CD14-positive monocyte (primary cell): ENCODE measurements around the gene WDR47. TPM values are rescaled to one million over a fixed set of nuclear protein-coding genes. Genes with fewer than 3 reads are reported as not detected.

Source experiments
- DNase-seq, 3 donors: peaks; one replicate each; pipeline ENCODE4 v3.0.0-alpha.2; 2011 to 2022
- H2AFZ ChIP-seq: 2 replicates; pipeline ENCODE4 v1.6.0; 2012; ENCODE audit warnings: mild to moderate bottlenecking, low read depth, low read length, inconsistent platforms; ENCODE audit not compliant: insufficient read depth, poor library complexity, severe bottlenecking
- H3K27ac ChIP-seq, 2 donors: 1 replicate in 1 of 2; 2 replicates in 1 of 2; pipeline ENCODE4 v1.5.1; 2012 to 2013; ENCODE audit warnings: low read length in 2 of 2, control low read depth in 1 of 2, inconsistent platforms in 1 of 2, low read depth in 1 of 2, mild to moderate bottlenecking in 1 of 2
- H3K27me3 ChIP-seq, 2 donors: one replicate each; pipeline versions ENCODE4 v1.6.0 to v1.6.1; 2011 to 2013; ENCODE audit warnings: low read length in 2 of 2; ENCODE audit not compliant: control insufficient read depth in 2 of 2, insufficient read depth in 2 of 2
- H3K36me3 ChIP-seq, 2 donors: replicated peaks in 1 of 2; 1 replicate in 1 of 2; 2 replicates in 1 of 2; pipeline versions ENCODE4 v1.5.1 to v1.6.1; 2012 to 2013; ENCODE audit warnings: low read length in 2 of 2, control low read depth in 1 of 2, inconsistent platforms in 1 of 2, mild to moderate bottlenecking in 1 of 2; ENCODE audit not compliant: insufficient read depth in 2 of 2, control insufficient read depth in 1 of 2
- H3K4me1 ChIP-seq, 2 donors: 1 replicate in 1 of 2; 2 replicates in 1 of 2; pipeline versions ENCODE4 v1.5.1 to v1.6.1; 2012 to 2013; ENCODE audit warnings: low read length in 2 of 2, control low read depth in 1 of 2, inconsistent platforms in 1 of 2, mild to moderate bottlenecking in 1 of 2, moderate library complexity in 1 of 2; ENCODE audit not compliant: insufficient read depth in 2 of 2, control insufficient read depth in 1 of 2
- H3K4me2 ChIP-seq: replicated peaks from 2 replicates; pipeline ENCODE3; 2012; ENCODE audit warnings: low read length, moderate library complexity, mild to moderate bottlenecking; ENCODE audit not compliant: poor library complexity, severe bottlenecking; ENCODE audit errors: extremely low read depth
- H3K4me3 ChIP-seq, 3 experiments: fragments of 200-600 bp in 1 of 3; sonication (generic) in 1 of 3; replicated peaks in 1 of 3; 1 replicate in 2 of 3; 2 replicates in 1 of 3; pipeline ENCODE4 v1.5.1; 2011 to 2013; ENCODE audit warnings: low read length in 3 of 3, mild to moderate bottlenecking in 3 of 3, control low read depth in 2 of 3, low read depth in 2 of 3, inconsistent platforms in 1 of 3, moderate library complexity in 1 of 3
- H3K79me2 ChIP-seq: 2 replicates; pipeline ENCODE4 v1.6.0; 2012; ENCODE audit warnings: mild to moderate bottlenecking, control low read depth, inconsistent platforms, low read length, moderate library complexity; ENCODE audit not compliant: insufficient read depth
- H3K9ac ChIP-seq: 2 replicates; pipeline ENCODE4 v1.6.0; 2017; ENCODE audit warnings: low read length, mild to moderate bottlenecking; ENCODE audit not compliant: insufficient read depth, poor library complexity, severe bottlenecking
- H3K9me3 ChIP-seq, 2 donors: replicated peaks in 1 of 2; 1 replicate in 1 of 2; 2 replicates in 1 of 2; pipeline versions ENCODE4 v1.5.1 to v1.6.1; 2012 to 2013; ENCODE audit warnings: low read length in 2 of 2, control low read depth in 1 of 2; ENCODE audit not compliant: control insufficient read depth in 1 of 2, insufficient read depth in 1 of 2
- H4K20me1 ChIP-seq: 2 replicates; pipeline ENCODE4 v1.6.0; 2012; ENCODE audit warnings: mild to moderate bottlenecking, low read length, control low read depth, moderate library complexity; ENCODE audit not compliant: insufficient read depth
- H3K27ac Mint-ChIP-seq, 7 donors: one replicate each; pipeline ENCODE4 v1.8.0; 2020; ENCODE audit warnings: mild to moderate bottlenecking in 7 of 7, mixed read lengths in 7 of 7, moderate library complexity in 6 of 7, inconsistent platforms in 2 of 7
- H3K27me3 Mint-ChIP-seq, 3 donors: one replicate each; pipeline ENCODE4 v1.8.0; 2021 to 2022; ENCODE audit warnings: low read depth in 3 of 3, mild to moderate bottlenecking in 3 of 3, mixed read lengths in 3 of 3, moderate library complexity in 3 of 3, inconsistent platforms in 1 of 3
- H3K36me3 Mint-ChIP-seq, 2 donors: one replicate each; pipeline ENCODE4 v1.8.0; 2020; ENCODE audit warnings: mixed read lengths in 2 of 2, inconsistent platforms in 1 of 2, mild to moderate bottlenecking in 1 of 2
- H3K4me1 Mint-ChIP-seq: one replicate; pipeline ENCODE4 v1.8.0; 2020; ENCODE audit warnings: mild to moderate bottlenecking, mixed read lengths
- H3K4me3 Mint-ChIP-seq, 2 donors: one replicate each; pipeline ENCODE4 v1.8.0; 2020; ENCODE audit warnings: mild to moderate bottlenecking in 2 of 2, mixed read lengths in 2 of 2, moderate library complexity in 1 of 2
- H3K9me3 Mint-ChIP-seq, 7 donors: one replicate each; pipeline ENCODE4 v1.8.0; 2020 to 2022; ENCODE audit warnings: mixed read lengths in 7 of 7, mild to moderate bottlenecking in 6 of 7, moderate library complexity in 6 of 7, inconsistent platforms in 2 of 7
- WGBS: methylation state at CpG from one replicate; pipeline ENCODE4 v1.1.5; 2013; ENCODE audit warnings: missing lambda C conversion rate; ENCODE audit not compliant: insufficient coverage; 5-methylcytosine and 5-hydroxymethylcytosine counted together
- intact Hi-C, 2 donors: fragments of 100-400 bp; cut with micrococcal nuclease; formaldehyde crosslinking; loops; one replicate each; pipeline versions ENCODE4 v1.15.0 to v1.15.1; 2023
- polyA plus RNA-seq, 3 donors: library from polyadenylated mRNA; depleted of rRNA in 1 of 3; unstranded in 2 of 3; stranded (reverse) in 1 of 3; fragments of 300-500 nt in 2 of 3; fragments of >200 nt in 1 of 3; fragmentation: Illumina TruSeq in 2 of 3; gene quantifications; 1 replicate in 2 of 3; 2 replicates in 1 of 3; pipeline ENCODE4 v1.2.3, GENCODE V29; 2012 to 2021
- TF ChIP-seq, protein P1 (sequence below): fragments of 200-600 bp; IDR thresholded peaks from one replicate; pipeline ENCODE4 v1.8.0; 2022; ENCODE audit warnings: antibody characterized with exemption, mild to moderate bottlenecking

Gene WDR47
- polyA plus RNA-seq, 3 donors, result 5.2 to 7.6 (median 6.0) TPM

DNA sequence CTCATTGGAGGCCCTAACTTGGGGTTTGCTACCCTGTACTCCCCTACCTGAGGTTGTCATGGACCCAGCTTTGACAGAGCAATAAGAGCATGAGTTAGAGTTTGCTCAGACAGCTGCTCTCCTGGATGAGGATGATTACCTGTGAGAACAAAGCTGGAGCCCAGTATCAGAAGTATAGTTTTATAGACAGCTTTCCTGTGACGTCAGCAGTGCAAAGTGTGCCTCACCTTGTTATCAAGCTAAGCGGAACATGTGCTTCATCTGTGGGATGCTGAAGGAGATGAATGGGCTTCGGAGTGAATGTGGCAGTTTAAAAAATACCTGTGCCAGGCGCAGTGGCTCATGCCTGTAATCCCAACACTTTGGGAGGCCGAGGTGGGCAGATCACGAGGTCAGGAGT, 5.4 kb upstream of the WDR47 start:
- Mint-ChIP-seq H3K4me1 (peaks cover 5% of the 10 kb centered on the region), H3K9me3 (peaks cover 0 to 5% (median 0%) of the 10 kb centered on the region in 7 donors), H3K36me3 (no peaks in the 10 kb centered on the region), H3K27ac (no peak overlapping the region), H3K4me3 (no peak overlapping the region), H3K27me3 (peaks cover 9 to 22% (median 16%) of the 10 kb centered on the region in 3 donors)
- no peak for DNase-seq
- intact Hi-C loops, result no loop called here
- peaks cover 0 to 4% of the 10 kb centered on the region in 2 donors for H3K4me1 ChIP-seq
- TF ChIP-seq, protein P1, sequence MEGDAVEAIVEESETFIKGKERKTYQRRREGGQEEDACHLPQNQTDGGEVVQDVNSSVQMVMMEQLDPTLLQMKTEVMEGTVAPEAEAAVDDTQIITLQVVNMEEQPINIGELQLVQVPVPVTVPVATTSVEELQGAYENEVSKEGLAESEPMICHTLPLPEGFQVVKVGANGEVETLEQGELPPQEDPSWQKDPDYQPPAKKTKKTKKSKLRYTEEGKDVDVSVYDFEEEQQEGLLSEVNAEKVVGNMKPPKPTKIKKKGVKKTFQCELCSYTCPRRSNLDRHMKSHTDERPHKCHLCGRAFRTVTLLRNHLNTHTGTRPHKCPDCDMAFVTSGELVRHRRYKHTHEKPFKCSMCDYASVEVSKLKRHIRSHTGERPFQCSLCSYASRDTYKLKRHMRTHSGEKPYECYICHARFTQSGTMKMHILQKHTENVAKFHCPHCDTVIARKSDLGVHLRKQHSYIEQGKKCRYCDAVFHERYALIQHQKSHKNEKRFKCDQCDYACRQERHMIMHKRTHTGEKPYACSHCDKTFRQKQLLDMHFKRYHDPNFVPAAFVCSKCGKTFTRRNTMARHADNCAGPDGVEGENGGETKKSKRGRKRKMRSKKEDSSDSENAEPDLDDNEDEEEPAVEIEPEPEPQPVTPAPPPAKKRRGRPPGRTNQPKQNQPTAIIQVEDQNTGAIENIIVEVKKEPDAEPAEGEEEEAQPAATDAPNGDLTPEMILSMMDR, result no peak
- no peak overlapping the region for H3K9ac ChIP-seq
- 83% methylated on average over 1 of the region's 6 CpGs for WGBS
- H3K4me3 ChIP-seq, result no peak overlapping the region
- no peak overlapping the region for H3K27ac ChIP-seq
- no peaks in the 10 kb centered on the region for H3K79me2 ChIP-seq
- no peak overlapping the region for H3K4me2 ChIP-seq
- H3K36me3 ChIP-seq, result no peaks in the 10 kb centered on the region
- no peaks in the 10 kb centered on the region for H3K9me3 ChIP-seq
- no peak overlapping the region for H2AFZ ChIP-seq
- H3K27me3 ChIP-seq, result peaks cover 0 to 2% of the 10 kb centered on the region in 2 donors
- no peaks in the 10 kb centered on the region for H4K20me1 ChIP-seq

DNA sequence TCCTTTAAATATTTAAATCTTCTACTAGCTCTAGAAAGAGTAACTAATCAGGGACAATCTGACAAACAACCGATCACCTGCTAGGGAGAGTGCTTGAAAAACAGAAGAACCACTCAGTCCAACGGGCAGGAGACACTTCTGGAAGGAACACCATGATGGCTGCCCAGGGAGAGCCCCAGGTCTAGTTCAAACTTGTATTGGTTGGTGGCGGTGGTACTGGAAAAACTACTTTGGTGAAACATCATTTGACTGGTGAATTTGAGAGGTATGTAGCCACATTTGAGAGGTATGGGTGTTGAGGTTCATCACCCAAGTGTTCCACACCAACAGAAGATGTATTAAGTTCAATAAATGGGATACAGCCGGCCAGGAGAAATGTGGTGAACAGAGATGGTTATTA, 4.8 kb upstream of the WDR47 start:
- peaks cover 0 to 2% of the 10 kb centered on the region in 2 donors for H3K27me3 ChIP-seq
- H3K4me1 ChIP-seq, result peaks cover 0 to 5% of the 10 kb centered on the region in 2 donors
- peaks cover 6% of the 10 kb centered on the region for H3K4me1 Mint-ChIP-seq
- no peak overlapping the region for H3K27ac ChIP-seq
- no peak overlapping the region for H3K4me2 ChIP-seq
- 80% methylated on average over 3 of the region's 4 CpGs for WGBS
- no peaks in the 10 kb centered on the region for H3K36me3 Mint-ChIP-seq
- no peak overlapping the region for H3K9ac ChIP-seq
- H3K79me2 ChIP-seq, result no peaks in the 10 kb centered on the region
- H3K4me3 ChIP-seq, result no peak overlapping the region
- no peaks in the 10 kb centered on the region for H3K9me3 ChIP-seq
- TF ChIP-seq, protein P1, result no peak
- peaks cover 0 to 5% (median 0%) of the 10 kb centered on the region in 7 donors for H3K9me3 Mint-ChIP-seq
- H3K4me3 Mint-ChIP-seq, result no peak overlapping the region
- peaks cover 9 to 22% (median 16%) of the 10 kb centered on the region in 3 donors for H3K27me3 Mint-ChIP-seq
- intact Hi-C loops, result no loop called here
- H3K36me3 ChIP-seq, result no peaks in the 10 kb centered on the region
- H4K20me1 ChIP-seq, result no peaks in the 10 kb centered on the region
- DNase-seq, result no peak
- no peak overlapping the region for H2AFZ ChIP-seq
- no peak overlapping the region for H3K27ac Mint-ChIP-seq
